HG03097 (cell line): Measurements from ENCODE around the gene NISCH.

Experiments used
- ATAC-seq: cut with Tn5 transposase; IDR thresholded peaks from one replicate; pipeline ENCODE4 v1.9.1; 2021; ENCODE audit not compliant: unreplicated experiment, low FRiP score

Gene NISCH

DNA sequence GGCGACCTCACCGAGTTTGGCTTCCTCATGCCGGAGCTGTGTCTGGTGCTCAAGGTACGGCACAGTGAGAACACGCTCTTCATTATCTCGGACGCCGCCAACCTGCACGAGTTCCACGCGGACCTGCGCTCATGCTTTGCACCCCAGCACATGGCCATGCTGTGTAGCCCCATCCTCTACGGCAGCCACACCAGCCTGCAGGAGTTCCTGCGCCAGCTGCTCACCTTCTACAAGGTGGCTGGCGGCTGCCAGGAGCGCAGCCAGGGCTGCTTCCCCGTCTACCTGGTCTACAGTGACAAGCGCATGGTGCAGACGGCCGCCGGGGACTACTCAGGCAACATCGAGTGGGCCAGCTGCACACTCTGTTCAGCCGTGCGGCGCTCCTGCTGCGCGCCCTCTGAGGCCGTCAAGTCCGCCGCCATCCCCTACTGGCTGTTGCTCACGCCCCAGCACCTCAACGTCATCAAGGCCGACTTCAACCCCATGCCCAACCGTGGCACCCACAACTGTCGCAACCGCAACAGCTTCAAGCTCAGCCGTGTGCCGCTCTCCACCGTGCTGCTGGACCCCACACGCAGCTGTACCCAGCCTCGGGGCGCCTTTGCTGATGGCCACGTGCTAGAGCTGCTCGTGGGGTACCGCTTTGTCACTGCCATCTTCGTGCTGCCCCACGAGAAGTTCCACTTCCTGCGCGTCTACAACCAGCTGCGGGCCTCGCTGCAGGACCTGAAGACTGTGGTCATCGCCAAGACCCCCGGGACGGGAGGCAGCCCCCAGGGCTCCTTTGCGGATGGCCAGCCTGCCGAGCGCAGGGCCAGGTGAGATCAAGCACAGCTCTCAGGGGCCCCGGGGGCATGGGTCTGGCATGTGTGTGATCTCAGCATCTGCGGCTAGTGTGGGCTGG is 32.6 kb downstream of the NISCH start:
- ATAC-seq: no peak

DNA sequence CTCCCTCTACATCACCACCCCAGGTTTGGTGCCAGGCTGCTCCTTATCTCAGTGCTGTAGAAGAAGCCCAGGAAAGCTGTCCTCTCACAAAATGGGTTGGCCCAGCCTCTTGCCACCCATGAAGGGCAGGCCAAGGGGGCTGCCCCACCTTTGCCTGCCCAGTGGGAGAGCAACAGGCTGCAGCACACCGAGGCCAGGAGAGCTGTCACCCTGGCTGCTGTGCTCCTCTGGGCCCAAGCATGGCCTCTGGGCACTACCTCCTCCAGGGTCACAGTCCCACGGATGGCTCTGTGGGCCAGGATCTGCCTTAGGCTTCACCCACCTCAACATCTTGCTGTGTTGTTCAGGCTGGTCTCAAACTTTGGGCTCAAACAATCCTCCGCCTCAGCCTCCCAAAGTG is 33.3 kb downstream of the NISCH start:
- no peak for ATAC-seq

DNA sequence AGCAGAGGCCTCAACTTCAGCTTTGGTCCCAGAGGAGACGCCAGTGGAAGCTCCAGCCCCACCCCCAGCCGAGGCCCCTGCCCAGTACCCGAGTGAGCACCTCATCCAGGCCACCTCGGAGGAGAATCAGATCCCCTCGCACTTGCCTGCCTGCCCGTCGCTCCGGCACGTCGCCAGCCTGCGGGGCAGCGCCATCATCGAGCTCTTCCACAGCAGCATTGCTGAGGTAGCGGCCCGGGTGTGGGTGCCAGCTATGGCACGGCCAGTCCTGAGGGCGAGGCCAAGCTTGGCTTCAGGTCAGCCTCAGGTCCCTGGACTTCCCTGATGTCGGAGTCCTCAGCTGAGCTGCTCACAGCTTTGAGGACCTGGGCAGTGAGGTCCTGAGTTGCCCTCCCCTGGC is 34.0 kb downstream of the NISCH start:
- ATAC-seq: no peak

DNA sequence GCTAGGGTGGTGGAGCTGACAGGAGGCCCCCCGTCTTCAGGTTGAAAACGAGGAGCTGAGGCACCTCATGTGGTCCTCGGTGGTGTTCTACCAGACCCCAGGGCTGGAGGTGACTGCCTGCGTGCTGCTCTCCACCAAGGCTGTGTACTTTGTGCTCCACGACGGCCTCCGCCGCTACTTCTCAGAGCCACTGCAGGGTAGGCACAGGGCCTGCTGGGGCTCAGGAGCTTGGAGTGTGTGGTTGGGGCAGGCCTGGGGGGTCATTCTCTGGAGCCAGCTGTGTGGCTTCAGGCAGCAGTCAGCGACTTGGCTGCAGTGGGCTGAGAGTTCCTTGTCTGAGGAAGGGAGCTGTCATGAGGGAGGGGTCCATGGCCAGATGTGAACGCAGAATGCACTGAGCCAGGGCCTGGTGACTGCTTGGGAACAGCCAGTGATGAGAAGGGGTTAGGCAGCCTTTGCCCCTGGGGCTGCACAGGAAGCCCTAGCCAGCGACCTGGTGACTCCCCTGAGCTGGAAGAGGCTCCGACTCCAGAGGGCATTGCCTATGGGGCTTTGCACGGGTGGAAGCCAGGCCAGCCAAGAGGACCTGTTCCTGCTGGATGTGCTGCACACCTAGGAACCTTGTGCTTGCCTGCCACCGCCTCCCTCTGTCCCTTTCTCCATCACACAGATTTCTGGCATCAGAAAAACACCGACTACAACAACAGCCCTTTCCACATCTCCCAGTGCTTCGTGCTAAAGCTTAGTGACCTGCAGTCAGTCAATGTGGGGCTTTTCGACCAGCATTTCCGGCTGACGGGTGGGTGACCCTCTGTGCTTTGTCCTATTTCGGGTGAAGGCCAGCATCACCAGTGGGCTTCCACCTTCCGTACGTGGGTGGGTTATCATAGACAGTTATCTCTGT is 34.9 kb downstream of the NISCH start:
- no peak for ATAC-seq

DNA sequence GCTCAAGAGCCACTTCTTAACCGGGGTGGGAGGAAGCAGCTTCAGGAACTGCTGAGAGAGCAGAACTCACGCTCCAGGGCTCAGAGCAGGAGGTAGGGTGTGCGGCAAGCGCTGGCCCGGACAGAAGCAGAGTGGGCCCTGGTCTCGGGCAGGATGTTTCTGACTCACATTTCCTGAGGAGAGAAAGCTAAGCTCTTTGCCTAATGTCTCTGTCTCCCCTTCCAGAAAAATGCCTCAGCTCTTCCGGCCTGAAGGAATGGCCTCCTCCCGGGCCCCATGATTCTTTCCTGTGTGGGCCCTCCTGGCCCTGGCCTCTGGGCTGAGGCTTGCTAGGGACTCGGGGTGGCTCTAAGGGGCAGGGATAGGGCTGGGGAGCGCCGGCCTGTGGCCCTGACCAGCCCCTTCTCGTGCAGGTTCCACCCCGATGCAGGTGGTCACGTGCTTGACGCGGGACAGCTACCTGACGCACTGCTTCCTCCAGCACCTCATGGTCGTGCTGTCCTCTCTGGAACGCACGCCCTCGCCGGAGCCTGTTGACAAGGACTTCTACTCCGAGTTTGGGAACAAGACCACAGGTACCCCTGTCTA is 35.6 kb downstream of the NISCH start:
- no peak for ATAC-seq

DNA sequence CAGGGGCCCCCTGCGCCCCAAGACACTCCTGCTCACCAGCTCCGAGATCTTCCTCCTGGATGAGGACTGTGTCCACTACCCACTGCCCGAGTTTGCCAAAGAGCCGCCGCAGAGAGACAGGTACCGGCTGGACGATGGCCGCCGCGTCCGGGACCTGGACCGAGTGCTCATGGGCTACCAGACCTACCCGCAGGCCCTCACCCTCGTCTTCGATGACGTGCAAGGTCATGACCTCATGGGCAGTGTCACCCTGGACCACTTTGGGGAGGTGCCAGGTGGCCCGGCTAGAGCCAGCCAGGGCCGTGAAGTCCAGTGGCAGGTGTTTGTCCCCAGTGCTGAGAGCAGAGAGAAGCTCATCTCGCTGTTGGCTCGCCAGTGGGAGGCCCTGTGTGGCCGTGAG is 36.7 kb downstream of the NISCH start:
- no peak for ATAC-seq

DNA sequence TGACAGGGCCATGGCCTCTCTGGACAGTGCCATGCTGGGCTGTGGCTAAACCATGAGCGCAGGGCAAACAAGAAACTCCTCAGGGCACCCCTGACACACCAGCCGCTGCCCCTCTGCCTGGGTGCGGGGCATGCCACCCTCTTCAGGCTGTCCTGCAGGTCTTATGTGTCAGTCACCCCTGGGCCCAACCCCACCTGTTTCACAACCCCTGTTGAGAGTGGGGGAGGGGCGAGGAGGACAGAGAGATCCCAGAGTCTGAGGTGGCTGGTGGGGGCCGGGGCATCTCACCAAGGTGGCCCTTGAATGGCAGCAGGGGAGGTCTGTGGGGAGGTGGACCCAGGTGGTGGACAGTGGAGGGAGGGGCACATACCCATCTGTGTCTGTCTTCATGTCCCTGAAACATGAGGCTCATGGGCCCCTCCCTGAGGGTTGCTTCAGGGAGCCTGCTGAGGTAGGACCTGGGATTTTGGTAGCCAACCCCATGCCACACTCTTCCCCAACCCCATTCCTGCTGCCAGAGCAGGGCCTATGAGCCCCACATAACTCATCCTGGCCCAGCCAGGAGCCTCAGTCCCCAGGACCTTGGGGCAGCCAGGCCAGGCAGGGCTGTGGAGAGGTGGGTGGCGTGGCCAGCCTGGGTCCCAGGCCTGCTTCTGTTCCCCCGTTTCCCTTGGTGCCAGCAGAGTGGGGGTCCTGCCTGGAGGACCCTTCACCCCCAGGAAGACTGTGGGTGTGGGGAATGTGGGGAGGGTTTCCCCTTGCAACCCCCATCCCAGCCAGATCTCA is 38.0 kb downstream of the NISCH start:
- ATAC-seq: no peak

DNA sequence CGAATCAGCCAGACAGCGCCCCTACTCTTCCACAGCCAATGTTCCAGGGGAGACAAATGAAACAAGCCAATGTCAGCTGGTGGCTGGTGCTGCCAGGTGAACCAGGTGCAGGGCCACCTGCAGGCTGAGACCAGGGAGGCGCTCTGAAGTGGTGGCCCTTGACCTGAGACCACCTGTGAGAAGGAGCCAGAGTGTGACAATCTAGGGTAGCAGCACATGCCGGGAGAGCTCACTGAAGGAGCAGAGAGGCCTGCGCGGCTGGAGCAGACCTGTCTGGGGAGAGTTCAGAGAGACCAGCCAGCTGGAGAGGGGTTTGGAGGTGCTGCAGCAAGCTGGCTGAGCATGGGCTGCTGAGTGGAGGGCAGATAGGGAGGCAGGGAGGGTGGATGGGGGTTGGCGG is 39.0 kb downstream of the NISCH start:
- ATAC-seq: no peak

DNA sequence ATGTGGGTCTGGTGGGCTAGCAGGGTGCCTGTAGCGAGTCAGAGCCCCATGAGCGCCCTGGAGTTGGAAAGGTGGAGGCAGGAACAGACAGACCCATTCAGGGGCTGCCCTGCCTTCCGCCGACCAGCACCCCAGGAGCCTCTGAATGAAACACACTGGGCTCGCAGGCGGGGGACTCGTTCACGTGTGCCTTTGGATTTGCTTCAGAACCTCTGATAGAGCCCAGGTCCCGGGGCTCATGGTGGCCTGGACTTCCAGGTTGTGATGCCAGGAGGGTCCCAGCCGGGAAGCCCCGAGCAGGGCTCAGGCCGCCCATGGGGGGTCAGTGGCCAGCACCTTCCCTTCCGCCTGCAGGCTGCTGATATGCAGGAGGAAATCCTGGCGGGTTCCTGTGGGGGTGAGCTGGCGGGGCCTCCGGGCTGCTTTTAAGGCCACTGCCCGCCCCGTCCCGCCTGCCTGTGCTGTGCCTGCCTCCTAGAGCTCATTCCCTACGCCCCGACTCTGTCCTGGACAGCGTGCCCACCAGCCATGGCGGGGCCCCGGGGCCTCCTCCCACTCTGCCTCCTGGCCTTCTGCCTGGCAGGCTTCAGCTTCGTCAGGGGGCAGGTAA is 39.6 kb downstream of the NISCH start, which contains the start of gene STAB1:
Gene STAB1 (plus strand): TSS at position 453 of the 610 bp plus-strand sequence. CDS start 76 bp downstream, at position 529.
- ATAC-seq: no peak

DNA sequence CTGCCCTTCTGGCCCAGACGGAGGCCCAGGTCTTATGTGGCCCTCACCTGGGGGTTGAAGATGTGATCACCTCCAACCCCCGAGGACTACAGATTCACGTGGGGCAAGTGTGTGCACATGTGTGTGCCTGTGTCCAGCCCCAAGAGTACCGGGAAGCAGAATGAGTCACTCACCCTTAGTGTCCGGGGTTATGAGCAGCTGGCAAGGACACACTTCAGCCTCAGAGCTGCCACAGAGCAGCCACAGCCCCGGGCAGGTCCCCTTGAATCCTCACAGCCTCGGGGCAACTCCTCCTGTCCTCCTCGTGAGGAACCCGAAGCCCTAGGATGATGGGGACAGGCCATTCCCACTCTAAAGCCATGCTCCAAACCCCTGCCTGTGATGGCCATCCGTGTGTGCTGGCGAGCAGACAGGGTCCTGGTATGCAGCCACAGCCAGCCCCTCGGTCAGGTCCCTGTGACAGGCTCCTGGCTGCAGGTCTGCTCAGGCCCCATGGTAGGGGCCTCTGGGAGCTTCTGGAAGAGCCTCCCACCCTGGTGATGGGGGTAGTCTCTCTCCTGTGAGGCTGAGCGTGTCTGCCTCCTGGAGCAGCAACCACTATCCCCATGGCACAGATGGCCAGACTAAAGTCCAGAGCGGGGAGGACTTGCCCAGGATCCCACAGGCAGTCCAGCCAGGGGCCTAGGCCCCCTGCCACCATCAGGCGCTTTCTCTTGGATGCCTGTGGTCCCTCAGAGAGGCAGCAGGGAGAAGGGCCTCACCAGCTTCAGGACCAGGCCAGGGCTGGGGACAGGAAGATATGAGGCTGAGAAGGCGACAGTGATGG is 40.6 kb downstream of the NISCH start:
- ATAC-seq: no peak

DNA sequence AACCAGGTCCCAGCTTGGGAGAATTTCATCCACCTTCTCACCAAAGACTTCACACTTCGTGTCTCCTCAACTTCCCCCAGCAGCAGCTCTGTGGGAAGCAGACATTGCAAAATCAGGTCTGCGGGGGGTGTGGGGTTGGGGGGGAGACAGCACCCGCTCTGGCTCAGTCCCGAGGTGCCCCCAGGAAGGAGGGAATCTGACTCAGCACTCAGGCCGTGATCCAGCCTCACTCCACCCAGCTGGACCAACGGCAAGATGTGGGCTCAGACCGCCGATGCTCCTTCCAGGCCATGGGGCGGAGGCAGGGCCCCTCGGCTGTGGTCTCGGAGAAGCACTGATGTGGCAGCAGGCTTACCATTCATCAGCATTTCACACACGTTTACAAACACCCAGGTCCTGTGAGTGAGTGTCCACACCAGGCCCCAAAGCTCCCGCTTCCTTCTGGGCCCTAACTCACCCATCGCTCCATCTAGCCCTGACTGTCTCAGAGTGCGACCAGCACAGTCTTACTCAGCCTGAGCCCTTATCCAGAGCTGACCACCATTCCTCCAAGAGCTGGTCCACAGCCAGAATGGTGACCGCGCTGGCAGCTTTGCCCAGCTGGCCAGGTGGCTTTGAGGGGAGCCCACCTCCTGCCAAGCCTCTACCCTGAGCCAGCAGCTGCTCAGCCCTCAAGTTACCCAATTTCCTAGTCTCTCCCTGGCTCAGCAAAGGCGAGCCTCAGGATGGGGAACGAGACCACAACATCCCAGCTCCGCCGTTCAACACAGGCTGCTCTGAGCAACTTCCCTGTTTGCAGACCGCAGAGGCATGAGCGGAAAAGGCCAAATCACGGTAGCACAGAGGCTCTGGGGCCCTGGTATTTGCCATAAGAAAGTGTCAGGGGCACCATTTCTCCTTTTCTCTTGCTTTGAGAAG is 43.0 kb downstream of the NISCH start:
- no peak for ATAC-seq

DNA sequence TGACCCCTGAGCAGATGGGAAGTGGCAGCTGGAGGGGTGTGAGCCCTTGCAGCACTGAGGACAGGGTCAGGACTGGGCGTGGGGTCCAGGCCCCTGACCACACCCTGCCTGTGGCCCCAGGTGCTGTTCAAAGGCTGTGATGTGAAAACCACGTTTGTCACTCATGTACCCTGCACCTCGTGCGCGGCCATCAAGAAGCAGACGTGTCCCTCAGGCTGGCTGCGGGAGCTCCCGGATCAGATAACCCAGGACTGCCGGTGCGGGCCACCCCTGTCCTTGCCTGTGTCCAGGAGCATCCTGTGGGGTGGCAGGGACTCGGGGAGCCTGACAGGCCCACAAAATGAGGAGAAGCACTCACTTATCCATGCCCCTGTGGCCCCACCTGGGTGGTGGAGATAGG is 45.6 kb downstream of the NISCH start:
- ATAC-seq: no peak

DNA sequence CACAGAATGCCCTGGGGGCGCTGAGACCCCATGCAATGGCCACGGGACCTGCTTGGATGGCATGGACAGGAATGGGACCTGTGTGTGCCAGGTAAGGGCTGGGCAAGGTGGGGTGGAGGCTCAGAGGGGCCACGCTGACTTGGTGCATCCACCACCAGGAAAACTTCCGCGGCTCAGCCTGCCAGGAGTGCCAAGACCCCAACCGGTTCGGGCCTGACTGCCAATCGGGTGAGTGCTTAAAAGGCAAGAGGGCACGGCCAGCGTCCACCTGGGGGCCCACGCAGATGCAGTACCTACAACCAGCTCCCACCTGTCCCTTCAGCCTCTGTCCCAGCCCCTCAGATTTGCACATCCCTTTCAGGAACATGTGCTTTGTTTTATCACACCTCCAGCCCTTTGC is 46.6 kb downstream of the NISCH start:
- ATAC-seq: no peak

DNA sequence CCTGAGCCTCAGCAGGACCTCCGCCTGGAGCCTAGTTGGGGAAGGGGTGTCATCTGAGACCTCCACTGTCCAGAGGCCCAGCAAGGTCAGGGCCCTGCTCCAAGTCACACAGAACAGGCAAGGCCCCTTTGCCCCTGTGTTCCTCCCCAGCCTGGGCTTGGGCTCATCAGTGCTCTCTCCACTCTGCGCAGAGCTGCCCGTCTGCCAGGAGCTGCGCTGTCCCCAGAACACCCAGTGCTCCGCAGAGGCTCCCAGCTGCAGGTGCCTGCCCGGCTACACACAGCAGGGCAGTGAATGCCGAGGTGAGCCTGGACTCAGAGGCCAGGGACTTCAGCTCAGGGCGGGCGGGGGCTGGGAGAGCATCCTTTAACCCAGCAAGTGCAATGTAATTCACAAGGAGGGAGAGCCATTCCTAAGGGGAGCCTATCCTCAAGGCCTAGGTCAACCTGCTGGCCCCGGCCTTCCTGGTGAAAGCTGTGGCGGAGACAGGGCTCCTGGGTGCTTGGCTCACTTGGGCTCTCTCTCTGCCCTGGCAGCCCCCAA is 47.5 kb downstream of the NISCH start:
- ATAC-seq: no peak

DNA sequence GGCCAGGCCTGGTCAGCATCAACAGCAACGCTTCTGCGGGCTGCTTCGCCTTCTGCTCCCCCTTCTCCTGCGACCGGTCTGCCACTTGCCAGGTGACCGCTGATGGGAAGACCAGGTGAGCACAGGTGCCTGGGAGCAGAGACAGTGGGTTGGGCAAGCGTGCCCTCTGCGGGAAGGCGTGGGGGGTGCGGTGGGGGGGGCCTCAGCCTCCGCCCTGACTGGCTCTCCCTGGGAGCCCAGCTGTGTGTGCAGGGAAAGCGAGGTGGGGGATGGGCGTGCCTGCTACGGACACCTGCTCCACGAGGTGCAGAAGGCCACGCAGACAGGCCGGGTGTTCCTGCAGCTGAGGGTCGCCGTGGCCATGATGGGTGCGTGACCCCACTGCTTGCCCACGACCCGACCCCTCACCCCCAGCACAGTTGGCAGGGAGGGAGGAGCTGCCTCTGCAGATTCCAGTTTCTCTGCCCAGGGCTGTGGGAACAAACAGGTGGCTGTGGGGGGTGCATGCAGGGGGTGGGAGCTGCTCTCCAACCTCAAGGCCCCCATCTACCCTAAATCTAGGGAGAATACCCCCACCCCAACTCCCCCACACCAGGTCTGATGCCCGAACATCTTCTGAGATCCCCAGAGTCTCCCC is 48.5 kb downstream of the NISCH start:
- ATAC-seq: no peak

DNA sequence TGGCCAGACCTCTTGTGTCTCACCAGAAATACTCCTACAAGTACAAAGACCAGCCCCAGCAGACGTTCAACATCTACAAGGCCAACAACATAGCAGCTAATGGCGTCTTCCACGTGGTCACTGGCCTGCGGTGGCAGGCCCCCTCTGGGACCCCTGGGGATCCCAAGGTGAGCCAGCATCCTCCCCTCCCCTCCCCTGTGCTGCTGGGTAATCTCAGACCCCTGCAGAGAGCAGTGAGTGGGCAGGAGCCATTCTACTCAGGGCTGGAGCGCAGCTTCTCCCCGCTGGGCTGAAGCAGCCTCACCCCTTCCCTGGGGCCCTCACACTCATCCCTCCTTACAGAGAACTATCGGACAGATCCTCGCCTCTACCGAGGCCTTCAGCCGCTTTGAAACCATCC is 49.6 kb downstream of the NISCH start:
- no peak for ATAC-seq

DNA sequence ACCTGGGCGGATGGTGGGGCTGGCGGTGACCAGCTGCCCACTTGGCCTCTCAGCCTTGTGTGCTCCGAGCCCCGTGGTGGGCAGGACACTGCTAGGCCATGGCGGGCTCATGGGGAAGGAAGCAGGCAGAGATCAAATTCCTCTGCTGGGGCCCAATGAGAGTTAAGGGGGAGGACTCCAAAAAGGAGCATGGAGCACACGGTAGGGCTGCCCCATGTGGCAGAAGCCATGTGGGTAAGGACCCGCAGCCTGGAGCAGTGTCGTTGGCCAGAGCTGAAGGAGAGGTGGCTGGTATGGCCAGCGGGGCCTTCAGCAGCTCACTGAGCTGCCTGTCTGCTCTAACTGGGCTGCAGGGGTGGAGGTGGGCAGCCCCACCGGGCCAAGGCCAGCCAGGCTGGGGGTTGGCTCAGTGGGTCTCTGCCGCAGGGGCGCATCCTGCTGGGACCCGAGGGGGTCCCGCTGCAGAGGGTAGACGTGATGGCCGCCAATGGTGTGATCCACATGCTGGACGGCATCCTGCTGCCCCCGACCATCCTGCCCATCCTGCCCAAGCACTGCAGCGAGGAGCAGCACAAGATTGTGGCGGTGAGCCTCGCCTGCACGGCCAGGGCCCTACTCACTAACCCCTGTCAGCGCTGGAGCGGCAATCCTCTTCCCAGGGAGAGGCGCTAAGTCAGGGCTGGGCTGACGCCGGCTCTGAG is 51.0 kb downstream of the NISCH start:
- no peak for ATAC-seq
